SK-N-SH treated with all-trans-retinoic acid at 6 μM for 48 hours (cell line): ENCODE results near the gene PCDHGB6.
"Not testable (repeated sequence)": the region's sequence is repeated elsewhere in the genome, so short reads cannot be mapped to it uniquely, and the experiment has no call there.

Experiments used
- ATAC-seq: fragments of 200-7000 bp; cut with Tn5 transposase; 3 replicates; pipeline ENCODE4 v1.9.1; 2020; ENCODE audit warnings: mild to moderate bottlenecking, moderate library complexity
- ARNTL ChIP-seq: fragments of 450-650 bp; formaldehyde crosslinking; IDR thresholded peaks from 2 replicates; pipeline ENCODE4 v1.5.0; 2020; ENCODE audit warnings: low read depth, mild to moderate bottlenecking, moderate library complexity, borderline replicate concordance
- BACH2 ChIP-seq: fragments of 250-450 bp; sonication (Bioruptor Pico); IDR thresholded peaks from 2 replicates; pipeline ENCODE4 v1.9.0; 2021; ENCODE audit warnings: mild to moderate bottlenecking, borderline replicate concordance
- CSDC2 ChIP-seq: fragments of 250-450 bp; sonication (Bioruptor Pico); IDR thresholded peaks from 2 replicates; pipeline ENCODE4 v1.5.0; 2020; ENCODE audit warnings: mild to moderate bottlenecking, moderate library complexity
- ESRRG ChIP-seq: fragments of 250-450 bp; sonication (Bioruptor Pico); IDR thresholded peaks from 2 replicates; pipeline ENCODE4 v1.6.1; 2021; ENCODE audit warnings: mild to moderate bottlenecking
- GLIS3 ChIP-seq: fragments of 250-450 bp; sonication (Bioruptor Pico); IDR thresholded peaks from 2 replicates; pipeline ENCODE4 v1.5.0; 2020; ENCODE audit warnings: mild to moderate bottlenecking, moderate library complexity
- OSR1 ChIP-seq: fragments of 250-450 bp; sonication (Bioruptor Pico); IDR thresholded peaks from 2 replicates; pipeline ENCODE4 v1.8.0; 2022; ENCODE audit warnings: moderate library complexity, mild to moderate bottlenecking, inconsistent platforms
- PPARA ChIP-seq: fragments of 250-450 bp; sonication (Bioruptor Pico); IDR thresholded peaks from 2 replicates; pipeline ENCODE4 v1.5.0; 2020; ENCODE audit warnings: mild to moderate bottlenecking, borderline replicate concordance
- RARB ChIP-seq: fragments of 250-450 bp; sonication (Bioruptor Pico); IDR thresholded peaks from 2 replicates; pipeline ENCODE4 v1.8.0; 2021; ENCODE audit warnings: mild to moderate bottlenecking, moderate library complexity
- TCF4 ChIP-seq: fragments of 250-450 bp; sonication (Bioruptor Pico); IDR thresholded peaks from 2 replicates; pipeline ENCODE4 v1.8.0; 2021; ENCODE audit warnings: mild to moderate bottlenecking, moderate library complexity, borderline replicate concordance
- ZC3H10 ChIP-seq: fragments of 250-450 bp; sonication (Bioruptor Pico); IDR thresholded peaks from 2 replicates; pipeline ENCODE4 v1.5.1; 2021; ENCODE audit warnings: mild to moderate bottlenecking, moderate library complexity
- ZNF70 ChIP-seq: fragments of 450-650 bp; formaldehyde crosslinking; IDR thresholded peaks from 2 replicates; pipeline ENCODE4 v1.5.0; 2020; ENCODE audit warnings: mild to moderate bottlenecking, moderate library complexity
- TF ChIP-seq, protein P1 (sequence below): fragments of 250-450 bp; sonication (Bioruptor Pico); IDR thresholded peaks from 2 replicates; pipeline ENCODE4 v1.5.0; 2020; ENCODE audit warnings: mild to moderate bottlenecking, moderate library complexity
- TF ChIP-seq, protein P2 (sequence below): fragments of 250-450 bp; sonication (Bioruptor Pico); IDR thresholded peaks from 2 replicates; pipeline ENCODE4 v1.5.1; 2021; ENCODE audit warnings: mild to moderate bottlenecking, moderate library complexity
- TF ChIP-seq, protein P3 (sequence below): fragments of 250-450 bp; sonication (Bioruptor Pico); IDR thresholded peaks from 2 replicates; pipeline ENCODE4 v1.8.0; 2020; ENCODE audit warnings: mild to moderate bottlenecking, moderate library complexity, borderline replicate concordance
- TF ChIP-seq, protein P4 (sequence below): fragments of 250-450 bp; sonication (Bioruptor Pico); IDR thresholded peaks from 2 replicates; pipeline ENCODE4 v1.8.0; 2021; ENCODE audit warnings: low read depth, mild to moderate bottlenecking, moderate library complexity, borderline replicate concordance

PCDHGB6 gene

DNA sequence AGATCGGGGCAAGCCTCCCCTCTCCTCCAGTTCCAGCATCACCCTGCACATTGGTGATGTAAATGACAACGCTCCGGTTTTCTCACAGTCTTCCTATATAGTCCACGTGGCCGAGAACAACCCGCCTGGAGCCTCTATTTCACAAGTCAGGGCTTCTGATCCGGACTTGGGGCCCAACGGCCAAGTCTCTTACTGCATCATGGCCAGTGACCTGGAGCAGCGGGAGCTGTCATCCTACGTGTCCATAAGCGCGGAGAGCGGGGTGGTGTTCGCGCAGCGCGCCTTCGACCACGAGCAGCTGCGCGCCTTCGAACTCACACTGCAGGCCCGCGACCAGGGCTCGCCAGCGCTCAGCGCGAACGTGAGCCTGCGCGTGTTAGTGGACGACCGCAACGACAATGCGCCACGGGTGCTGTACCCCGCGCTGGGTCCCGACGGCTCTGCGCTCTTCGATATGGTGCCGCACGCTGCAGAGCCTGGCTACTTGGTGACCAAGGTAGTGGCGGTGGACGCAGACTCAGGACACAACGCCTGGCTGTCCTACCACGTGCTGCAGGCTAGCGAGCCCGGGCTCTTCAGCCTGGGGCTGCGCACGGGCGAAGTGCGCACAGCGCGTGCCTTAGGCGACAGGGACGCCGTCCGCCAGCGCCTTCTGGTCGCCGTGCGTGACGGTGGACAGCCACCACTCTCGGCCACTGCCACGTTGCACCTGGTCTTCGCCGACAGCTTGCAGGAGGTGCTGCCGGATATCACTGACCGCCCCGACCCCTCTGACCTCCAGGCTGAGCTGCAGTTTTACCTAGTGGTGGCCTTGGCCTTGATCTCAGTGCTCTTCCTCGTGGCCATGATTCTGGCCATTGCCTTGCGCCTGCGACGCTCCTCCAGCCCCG is 18.4 kb upstream of the PCDHGB6 start:
- TF ChIP-seq ZNF70 (CRISPR knock-in tag) (no peak), ESRRG (CRISPR knock-in tag) (no peak), TCF4 (CRISPR knock-in tag) (no peak), OSR1 (CRISPR knock-in tag) (no peak), ARNTL (CRISPR knock-in tag) (no peak), BACH2 (no peak)
- TF ChIP-seq, protein P1, sequence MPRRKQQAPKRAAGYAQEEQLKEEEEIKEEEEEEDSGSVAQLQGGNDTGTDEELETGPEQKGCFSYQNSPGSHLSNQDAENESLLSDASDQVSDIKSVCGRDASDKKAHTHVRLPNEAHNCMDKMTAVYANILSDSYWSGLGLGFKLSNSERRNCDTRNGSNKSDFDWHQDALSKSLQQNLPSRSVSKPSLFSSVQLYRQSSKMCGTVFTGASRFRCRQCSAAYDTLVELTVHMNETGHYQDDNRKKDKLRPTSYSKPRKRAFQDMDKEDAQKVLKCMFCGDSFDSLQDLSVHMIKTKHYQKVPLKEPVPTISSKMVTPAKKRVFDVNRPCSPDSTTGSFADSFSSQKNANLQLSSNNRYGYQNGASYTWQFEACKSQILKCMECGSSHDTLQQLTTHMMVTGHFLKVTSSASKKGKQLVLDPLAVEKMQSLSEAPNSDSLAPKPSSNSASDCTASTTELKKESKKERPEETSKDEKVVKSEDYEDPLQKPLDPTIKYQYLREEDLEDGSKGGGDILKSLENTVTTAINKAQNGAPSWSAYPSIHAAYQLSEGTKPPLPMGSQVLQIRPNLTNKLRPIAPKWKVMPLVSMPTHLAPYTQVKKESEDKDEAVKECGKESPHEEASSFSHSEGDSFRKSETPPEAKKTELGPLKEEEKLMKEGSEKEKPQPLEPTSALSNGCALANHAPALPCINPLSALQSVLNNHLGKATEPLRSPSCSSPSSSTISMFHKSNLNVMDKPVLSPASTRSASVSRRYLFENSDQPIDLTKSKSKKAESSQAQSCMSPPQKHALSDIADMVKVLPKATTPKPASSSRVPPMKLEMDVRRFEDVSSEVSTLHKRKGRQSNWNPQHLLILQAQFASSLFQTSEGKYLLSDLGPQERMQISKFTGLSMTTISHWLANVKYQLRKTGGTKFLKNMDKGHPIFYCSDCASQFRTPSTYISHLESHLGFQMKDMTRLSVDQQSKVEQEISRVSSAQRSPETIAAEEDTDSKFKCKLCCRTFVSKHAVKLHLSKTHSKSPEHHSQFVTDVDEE: no peak
- TF ChIP-seq, all 23 proteins: peak for 0
- ATAC-seq: no peak

DNA sequence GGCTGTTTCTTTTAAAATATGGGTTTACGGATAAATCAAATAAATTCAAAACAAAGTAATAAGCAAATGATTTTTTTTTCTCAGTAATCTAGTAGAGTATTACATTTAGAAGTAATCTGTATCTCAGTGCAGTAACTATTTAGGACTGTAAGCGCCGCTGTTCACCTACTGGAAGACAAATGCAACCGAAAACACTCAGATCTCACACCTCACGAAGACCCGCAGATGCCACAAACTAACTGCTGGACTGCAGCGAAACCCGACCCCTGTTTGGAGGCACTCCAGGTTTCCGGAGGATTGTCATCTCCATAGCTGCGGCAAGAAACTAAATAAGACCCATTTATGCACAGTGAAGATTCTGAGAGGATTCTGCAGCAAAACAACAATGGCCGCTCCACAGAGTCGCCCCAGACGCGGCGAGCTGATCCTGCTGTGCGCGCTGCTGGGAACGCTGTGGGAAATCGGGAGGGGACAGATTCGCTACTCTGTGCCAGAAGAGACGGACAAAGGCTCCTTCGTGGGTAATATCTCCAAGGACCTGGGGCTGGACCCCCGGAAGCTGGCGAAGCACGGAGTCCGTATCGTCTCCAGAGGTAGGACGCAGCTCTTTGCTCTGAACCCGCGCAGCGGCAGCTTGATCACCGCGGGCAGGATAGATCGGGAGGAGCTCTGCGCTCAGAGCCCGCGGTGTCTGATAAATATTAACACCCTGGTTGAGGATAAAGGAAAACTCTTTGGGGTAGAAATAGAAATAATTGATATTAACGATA is 15.2 kb upstream of the PCDHGB6 start, which contains the start of gene PCDHGA8:
TSS of gene PCDHGA8 (plus strand) at position 205 of the 770 bp plus-strand sequence. CDS start at position 386, 181 bp downstream.
- TF ChIP-seq, protein P2, sequence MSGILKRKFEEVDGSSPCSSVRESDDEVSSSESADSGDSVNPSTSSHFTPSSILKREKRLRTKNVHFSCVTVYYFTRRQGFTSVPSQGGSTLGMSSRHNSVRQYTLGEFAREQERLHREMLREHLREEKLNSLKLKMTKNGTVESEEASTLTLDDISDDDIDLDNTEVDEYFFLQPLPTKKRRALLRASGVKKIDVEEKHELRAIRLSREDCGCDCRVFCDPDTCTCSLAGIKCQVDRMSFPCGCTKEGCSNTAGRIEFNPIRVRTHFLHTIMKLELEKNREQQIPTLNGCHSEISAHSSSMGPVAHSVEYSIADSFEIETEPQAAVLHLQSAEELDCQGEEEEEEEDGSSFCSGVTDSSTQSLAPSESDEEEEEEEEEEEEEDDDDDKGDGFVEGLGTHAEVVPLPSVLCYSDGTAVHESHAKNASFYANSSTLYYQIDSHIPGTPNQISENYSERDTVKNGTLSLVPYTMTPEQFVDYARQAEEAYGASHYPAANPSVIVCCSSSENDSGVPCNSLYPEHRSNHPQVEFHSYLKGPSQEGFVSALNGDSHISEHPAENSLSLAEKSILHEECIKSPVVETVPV (CRISPR knock-in tag): no peak
- ATAC-seq: no peak

DNA sequence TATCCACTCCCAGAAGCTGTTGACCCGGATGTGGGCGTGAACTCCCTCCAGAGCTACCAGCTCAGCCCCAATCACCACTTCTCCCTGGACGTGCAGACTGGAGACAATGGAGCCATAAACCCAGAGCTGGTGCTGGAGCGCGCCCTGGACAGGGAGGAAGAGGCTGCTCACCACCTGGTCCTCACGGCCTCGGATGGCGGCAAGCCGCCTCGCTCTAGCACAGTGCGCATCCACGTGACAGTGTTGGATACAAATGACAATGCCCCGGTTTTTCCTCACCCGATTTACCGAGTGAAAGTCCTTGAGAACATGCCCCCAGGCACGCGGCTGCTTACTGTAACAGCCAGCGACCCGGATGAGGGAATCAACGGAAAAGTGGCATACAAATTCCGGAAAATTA is 14.6 kb upstream of the PCDHGB6 start:
- no peak for TF ChIP-seq ESRRG (CRISPR knock-in tag)
- TF ChIP-seq, protein P3, sequence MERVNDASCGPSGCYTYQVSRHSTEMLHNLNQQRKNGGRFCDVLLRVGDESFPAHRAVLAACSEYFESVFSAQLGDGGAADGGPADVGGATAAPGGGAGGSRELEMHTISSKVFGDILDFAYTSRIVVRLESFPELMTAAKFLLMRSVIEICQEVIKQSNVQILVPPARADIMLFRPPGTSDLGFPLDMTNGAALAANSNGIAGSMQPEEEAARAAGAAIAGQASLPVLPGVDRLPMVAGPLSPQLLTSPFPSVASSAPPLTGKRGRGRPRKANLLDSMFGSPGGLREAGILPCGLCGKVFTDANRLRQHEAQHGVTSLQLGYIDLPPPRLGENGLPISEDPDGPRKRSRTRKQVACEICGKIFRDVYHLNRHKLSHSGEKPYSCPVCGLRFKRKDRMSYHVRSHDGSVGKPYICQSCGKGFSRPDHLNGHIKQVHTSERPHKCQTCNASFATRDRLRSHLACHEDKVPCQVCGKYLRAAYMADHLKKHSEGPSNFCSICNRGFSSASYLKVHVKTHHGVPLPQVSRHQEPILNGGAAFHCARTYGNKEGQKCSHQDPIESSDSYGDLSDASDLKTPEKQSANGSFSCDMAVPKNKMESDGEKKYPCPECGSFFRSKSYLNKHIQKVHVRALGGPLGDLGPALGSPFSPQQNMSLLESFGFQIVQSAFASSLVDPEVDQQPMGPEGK (CRISPR knock-in tag): no peak
- no peak for TF ChIP-seq ZC3H10 (CRISPR knock-in tag)
- no peak for TF ChIP-seq PPARA
- TF ChIP-seq GLIS3 (CRISPR knock-in tag): no peak
- TF ChIP-seq RARB (CRISPR knock-in tag): no peak
- no peak for TF ChIP-seq ARNTL (CRISPR knock-in tag)
- TF ChIP-seq, protein P2 (CRISPR knock-in tag): no peak
- TF ChIP-seq ZNF70 (CRISPR knock-in tag): no peak
- no peak for TF ChIP-seq CSDC2 (CRISPR knock-in tag)
- TF ChIP-seq, protein P4, sequence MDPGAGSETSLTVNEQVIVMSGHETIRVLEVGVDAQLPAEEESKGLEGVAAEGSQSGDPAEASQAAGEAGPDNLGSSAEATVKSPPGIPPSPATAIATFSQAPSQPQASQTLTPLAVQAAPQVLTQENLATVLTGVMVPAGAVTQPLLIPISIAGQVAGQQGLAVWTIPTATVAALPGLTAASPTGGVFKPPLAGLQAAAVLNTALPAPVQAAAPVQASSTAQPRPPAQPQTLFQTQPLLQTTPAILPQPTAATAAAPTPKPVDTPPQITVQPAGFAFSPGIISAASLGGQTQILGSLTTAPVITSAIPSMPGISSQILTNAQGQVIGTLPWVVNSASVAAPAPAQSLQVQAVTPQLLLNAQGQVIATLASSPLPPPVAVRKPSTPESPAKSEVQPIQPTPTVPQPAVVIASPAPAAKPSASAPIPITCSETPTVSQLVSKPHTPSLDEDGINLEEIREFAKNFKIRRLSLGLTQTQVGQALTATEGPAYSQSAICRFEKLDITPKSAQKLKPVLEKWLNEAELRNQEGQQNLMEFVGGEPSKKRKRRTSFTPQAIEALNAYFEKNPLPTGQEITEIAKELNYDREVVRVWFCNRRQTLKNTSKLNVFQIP (CRISPR knock-in tag): no peak

DNA sequence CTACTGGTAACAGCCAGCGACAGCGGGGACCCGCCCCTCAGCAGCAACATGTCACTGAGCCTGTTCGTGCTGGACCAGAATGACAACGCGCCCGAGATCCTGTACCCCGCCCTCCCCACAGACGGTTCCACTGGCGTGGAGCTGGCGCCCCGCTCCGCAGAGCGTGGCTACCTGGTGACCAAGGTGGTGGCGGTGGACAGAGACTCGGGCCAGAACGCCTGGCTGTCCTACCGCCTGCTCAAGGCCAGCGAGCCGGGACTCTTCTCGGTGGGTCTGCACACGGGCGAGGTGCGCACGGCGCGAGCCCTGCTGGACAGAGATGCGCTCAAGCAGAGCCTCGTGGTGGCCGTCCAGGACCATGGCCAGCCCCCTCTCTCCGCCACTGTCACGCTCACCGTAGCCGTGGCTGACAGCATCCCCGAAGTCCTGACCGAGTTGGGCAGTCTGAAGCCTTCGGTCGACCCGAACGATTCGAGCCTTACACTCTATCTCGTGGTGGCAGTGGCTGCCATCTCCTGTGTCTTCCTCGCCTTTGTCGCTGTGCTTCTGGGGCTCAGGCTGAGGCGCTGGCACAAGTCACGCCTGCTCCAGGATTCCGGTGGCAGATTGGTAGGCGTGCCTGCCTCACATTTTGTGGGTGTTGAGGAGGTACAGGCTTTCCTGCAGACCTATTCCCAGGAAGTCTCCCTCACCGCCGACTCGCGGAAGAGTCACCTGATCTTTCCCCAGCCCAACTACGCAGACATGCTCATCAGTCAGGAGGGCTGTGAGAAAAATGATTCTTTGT is 13.2 kb upstream of the PCDHGB6 start:
- not testable (repeated sequence) for ATAC-seq

More for the DNA sequence above, 14.6 kb upstream of the PCDHGB6 start:
- no peak for ATAC-seq

DNA sequence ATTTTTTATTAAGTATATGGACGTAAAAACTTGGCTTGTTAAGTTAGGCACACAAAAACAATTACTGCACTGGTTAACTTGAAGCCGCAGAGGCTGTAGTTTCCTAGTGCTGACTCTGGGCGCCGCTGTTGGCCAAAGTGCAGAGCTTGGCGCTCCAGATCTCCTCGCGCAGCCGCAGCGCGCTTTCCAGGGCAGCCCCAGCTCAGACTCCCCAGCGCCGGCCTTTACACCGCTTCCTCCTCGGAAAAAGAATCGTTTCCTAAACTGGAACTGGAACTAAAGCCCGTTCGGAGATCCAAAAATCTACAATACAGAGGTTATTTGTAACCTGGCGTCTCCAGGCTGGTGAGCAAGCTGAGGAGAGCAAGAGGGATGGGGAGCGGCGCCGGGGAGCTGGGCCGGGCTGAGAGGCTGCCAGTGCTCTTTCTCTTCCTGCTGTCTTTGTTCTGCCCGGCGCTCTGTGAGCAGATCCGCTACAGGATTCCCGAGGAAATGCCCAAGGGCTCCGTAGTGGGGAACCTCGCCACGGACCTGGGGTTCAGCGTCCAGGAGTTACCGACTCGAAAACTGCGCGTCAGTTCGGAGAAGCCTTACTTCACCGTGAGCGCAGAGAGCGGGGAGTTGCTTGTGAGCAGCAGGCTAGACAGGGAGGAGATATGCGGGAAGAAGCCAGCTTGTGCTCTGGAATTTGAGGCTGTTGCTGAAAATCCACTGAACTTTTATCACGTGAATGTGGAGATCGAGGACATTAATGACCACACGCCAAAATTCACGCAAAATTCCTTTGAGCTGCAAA is 9.9 kb upstream of the PCDHGB6 start, which contains the start of gene PCDHGB5:
TSS of gene PCDHGB5 (plus strand) at position 192 of the 796 bp plus-strand sequence. CDS start at position 373, 181 bp downstream.
- not testable (repeated sequence) for ATAC-seq
